GM23338 (cell line): ENCODE results near the gene RSPH1. TPM values are rescaled to one million over a fixed set of nuclear protein-coding genes. Genes with fewer than 3 reads are reported as not detected.

ENCODE experiments used
- ATAC-seq: fragments of 200-7000 bp; cut with Tn5 transposase; 3 replicates; pipeline ENCODE4 v1.9.1; 2020
- DNase-seq: peaks from one replicate; pipeline ENCODE4 v3.0.0-alpha.2; 2015; ENCODE audit warnings: low spot score
- H2AFZ ChIP-seq: fragments of 200-600 bp; sonication (generic); 2 replicates; pipeline ENCODE4 v1.8.0; 2016; ENCODE audit warnings: antibody characterized with exemption, mild to moderate bottlenecking, moderate library complexity
- H3F3A ChIP-seq: fragments of 200-600 bp; sonication (generic); replicated peaks from 2 replicates; pipeline ENCODE4 v1.8.0; 2017; ENCODE audit warnings: antibody characterized with exemption, mixed run types, low read depth
- H3K27ac ChIP-seq: fragments of 200-600 bp; sonication (generic); 2 replicates; pipeline ENCODE4 v1.6.1; 2016; ENCODE audit warnings: low read depth
- H3K27me3 ChIP-seq: fragments of 200-600 bp; sonication (generic); 2 replicates; pipeline ENCODE4 v1.8.0; 2016; ENCODE audit warnings: mild to moderate bottlenecking, mixed run types, moderate library complexity; ENCODE audit not compliant: insufficient read depth
- H3K36me3 ChIP-seq: fragments of 200-600 bp; sonication (generic); 2 replicates; pipeline ENCODE4 v1.8.0; 2016; ENCODE audit warnings: mild to moderate bottlenecking; ENCODE audit not compliant: insufficient read depth
- H3K4me1 ChIP-seq: fragments of 200-600 bp; sonication (generic); 2 replicates; pipeline ENCODE4 v1.8.0; 2016; ENCODE audit warnings: mild to moderate bottlenecking, moderate library complexity; ENCODE audit not compliant: insufficient read depth
- H3K4me2 ChIP-seq: fragments of 200-600 bp; sonication (generic); 2 replicates; pipeline ENCODE4 v1.7.1; 2017; ENCODE audit warnings: mixed run types
- H3K4me3 ChIP-seq: fragments of 200-600 bp; sonication (generic); 2 replicates; pipeline ENCODE4 v1.6.1; 2016; ENCODE audit warnings: mixed run types
- H3K79me2 ChIP-seq: fragments of 200-600 bp; sonication (generic); replicated peaks from 2 replicates; pipeline ENCODE4 v1.8.0; 2017; ENCODE audit warnings: mild to moderate bottlenecking; ENCODE audit not compliant: insufficient read depth
- H3K9me2 ChIP-seq: fragments of 200-600 bp; sonication (generic); 2 replicates; pipeline ENCODE4 v1.8.0; 2017; ENCODE audit not compliant: insufficient read depth
- H4K20me1 ChIP-seq: fragments of 200-600 bp; sonication (generic); replicated peaks from 2 replicates; pipeline ENCODE4 v1.8.0; 2017; ENCODE audit warnings: mild to moderate bottlenecking; ENCODE audit not compliant: insufficient read depth
- H3K27ac Mint-ChIP-seq: 2 replicates; pipeline ENCODE4 v1.8.0; 2020; ENCODE audit warnings: inconsistent platforms, mild to moderate bottlenecking, moderate library complexity, mixed read lengths
- H3K27me3 Mint-ChIP-seq: 3 replicates; pipeline ENCODE4 v1.8.0; 2022; ENCODE audit warnings: low read depth, mild to moderate bottlenecking, moderate library complexity, mixed read lengths, inconsistent platforms; ENCODE audit not compliant: insufficient read depth, poor library complexity
- H3K36me3 Mint-ChIP-seq: 3 replicates; pipeline ENCODE4 v1.8.0; 2021; ENCODE audit warnings: low read depth, mild to moderate bottlenecking, inconsistent platforms, moderate library complexity, mixed read lengths
- H3K4me1 Mint-ChIP-seq: 3 replicates; pipeline ENCODE4 v1.8.0; 2020; ENCODE audit warnings: mild to moderate bottlenecking, inconsistent platforms, mixed read lengths
- H3K4me3 Mint-ChIP-seq: 3 replicates; pipeline ENCODE4 v1.8.0; 2021; ENCODE audit warnings: moderate library complexity, mild to moderate bottlenecking, inconsistent platforms, mixed read lengths
- H3K9me3 Mint-ChIP-seq: 3 replicates; pipeline ENCODE4 v1.8.0; 2020; ENCODE audit warnings: moderate library complexity, mild to moderate bottlenecking, inconsistent platforms, mixed read lengths
- CREB1 ChIP-seq: fragments of 250-450 bp; sonication (Bioruptor Pico); IDR thresholded peaks from 2 replicates; pipeline ENCODE4 v1.5.0; 2020; ENCODE audit warnings: low read depth, mild to moderate bottlenecking, moderate library complexity
- CTCF ChIP-seq, 2 experiments: fragments of 200-600 bp in 1 of 2; sonication (generic) in 1 of 2; conservative IDR thresholded peaks; 2 replicates each; pipeline versions ENCODE4 v1.5.1 to v1.6.1; 2016 to 2017; ENCODE audit warnings: antibody characterized with exemption in 2 of 2, low read depth in 2 of 2, mild to moderate bottlenecking in 2 of 2, moderate library complexity in 1 of 2
- EZH2 ChIP-seq: fragments of 200-600 bp; sonication (generic); IDR thresholded peaks from one replicate; pipeline ENCODE4 v1.8.0; 2017; ENCODE audit warnings: antibody characterized with exemption, mild to moderate bottlenecking, low read depth; ENCODE audit not compliant: unreplicated experiment
- EZH2phosphoT487 ChIP-seq: fragments of 200-600 bp; sonication (generic); IDR thresholded peaks from one replicate; pipeline ENCODE4 v1.8.1; 2018; ENCODE audit warnings: antibody characterized with exemption; ENCODE audit not compliant: unreplicated experiment
- NANOG ChIP-seq: IDR thresholded peaks from 2 replicates; pipeline ENCODE4 v1.6.1; 2016; ENCODE audit warnings: antibody characterized with exemption, borderline replicate concordance
- POLR2AphosphoS5 ChIP-seq: IDR thresholded peaks from 2 replicates; pipeline ENCODE4 v1.6.1; 2016; ENCODE audit warnings: antibody characterized with exemption, low read depth
- STAT1 ChIP-seq: IDR thresholded peaks from one replicate; pipeline ENCODE4 v1.6.1; 2016; ENCODE audit warnings: antibody characterized with exemption; ENCODE audit not compliant: unreplicated experiment
- ZNF114 ChIP-seq: fragments of 250-450 bp; sonication (Bioruptor Pico); IDR thresholded peaks from 2 replicates; pipeline ENCODE4 v1.5.0; 2020; ENCODE audit warnings: mild to moderate bottlenecking, moderate library complexity
- ZNF331 ChIP-seq: fragments of 250-450 bp; sonication (Bioruptor Pico); IDR thresholded peaks from 2 replicates; pipeline ENCODE4 v1.5.0; 2020; ENCODE audit warnings: low read depth, mild to moderate bottlenecking, moderate library complexity
- ZNF462 ChIP-seq: fragments of 250-450 bp; sonication (Bioruptor Pico); IDR thresholded peaks from 2 replicates; pipeline ENCODE4 v1.5.0; 2020; ENCODE audit warnings: mild to moderate bottlenecking, moderate library complexity
- polyA plus RNA-seq: library from polyadenylated mRNA; unstranded; fragments of >200 nt; fragmentation: Nextera tagmentation; extraction: Ambion mirVana; gene quantifications from 2 replicates; pipeline ENCODE4 v1.2.1, GENCODE V29; 2016
- total RNA-seq: library from RNA; depleted of rRNA; stranded (reverse); fragments of >200 nt; shearing (Covaris generic); gene quantifications from 2 replicates; pipeline ENCODE4 v1.2.3, GENCODE V29; 2014
- TF ChIP-seq, protein P1 (sequence below): IDR thresholded peaks from one replicate; pipeline ENCODE4 v1.6.1; 2018; ENCODE audit warnings: antibody characterized with exemption; ENCODE audit not compliant: unreplicated experiment
- TF ChIP-seq, protein P2 (sequence below): IDR thresholded peaks from 2 replicates; pipeline ENCODE4 v1.6.1; 2016; ENCODE audit warnings: antibody characterized with exemption

The RSPH1 gene
- total and polyA plus RNA-seq, 2 experiments from 2014 or later, result 0.23 TPM; not detected in 1

DNA sequence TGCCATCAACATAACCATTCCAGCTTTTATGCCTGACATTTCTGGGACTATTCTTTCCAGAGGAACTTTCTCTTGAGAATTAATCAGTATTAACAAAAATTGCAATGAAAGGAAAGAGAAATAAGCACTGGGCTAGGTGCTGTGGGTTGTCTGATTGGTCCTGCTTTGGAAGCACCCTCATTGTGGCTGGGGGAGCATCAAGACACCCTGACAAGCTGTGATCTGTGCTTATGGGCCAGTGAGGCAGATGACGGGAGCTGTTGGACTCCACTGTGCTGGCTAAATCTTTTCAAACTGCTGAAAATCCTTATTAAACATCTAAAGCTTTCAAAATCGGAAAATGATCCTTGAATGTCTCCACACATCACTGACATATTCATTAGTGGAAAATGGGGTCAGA, 72.3 kb downstream of the RSPH1 start:
- no peaks in the 10 kb centered on the region for H3K36me3 Mint-ChIP-seq
- H3K4me1 Mint-ChIP-seq, result no peaks in the 10 kb centered on the region
- H3K27me3 Mint-ChIP-seq, result no peaks in the 10 kb centered on the region
- H3K4me1 ChIP-seq, result no peaks in the 10 kb centered on the region
- H3K27ac Mint-ChIP-seq, result no peak overlapping the region
- H3F3A ChIP-seq, result no peaks in the 10 kb centered on the region
- H3K27ac ChIP-seq, result no peak overlapping the region
- ATAC-seq (no peak), DNase-seq (no peak)
- TF ChIP-seq STAT1, result no peak
- TF ChIP-seq CREB1, result no peak
- no peak for TF ChIP-seq ZNF462 (CRISPR knock-in tag)
- TF ChIP-seq, protein P1, sequence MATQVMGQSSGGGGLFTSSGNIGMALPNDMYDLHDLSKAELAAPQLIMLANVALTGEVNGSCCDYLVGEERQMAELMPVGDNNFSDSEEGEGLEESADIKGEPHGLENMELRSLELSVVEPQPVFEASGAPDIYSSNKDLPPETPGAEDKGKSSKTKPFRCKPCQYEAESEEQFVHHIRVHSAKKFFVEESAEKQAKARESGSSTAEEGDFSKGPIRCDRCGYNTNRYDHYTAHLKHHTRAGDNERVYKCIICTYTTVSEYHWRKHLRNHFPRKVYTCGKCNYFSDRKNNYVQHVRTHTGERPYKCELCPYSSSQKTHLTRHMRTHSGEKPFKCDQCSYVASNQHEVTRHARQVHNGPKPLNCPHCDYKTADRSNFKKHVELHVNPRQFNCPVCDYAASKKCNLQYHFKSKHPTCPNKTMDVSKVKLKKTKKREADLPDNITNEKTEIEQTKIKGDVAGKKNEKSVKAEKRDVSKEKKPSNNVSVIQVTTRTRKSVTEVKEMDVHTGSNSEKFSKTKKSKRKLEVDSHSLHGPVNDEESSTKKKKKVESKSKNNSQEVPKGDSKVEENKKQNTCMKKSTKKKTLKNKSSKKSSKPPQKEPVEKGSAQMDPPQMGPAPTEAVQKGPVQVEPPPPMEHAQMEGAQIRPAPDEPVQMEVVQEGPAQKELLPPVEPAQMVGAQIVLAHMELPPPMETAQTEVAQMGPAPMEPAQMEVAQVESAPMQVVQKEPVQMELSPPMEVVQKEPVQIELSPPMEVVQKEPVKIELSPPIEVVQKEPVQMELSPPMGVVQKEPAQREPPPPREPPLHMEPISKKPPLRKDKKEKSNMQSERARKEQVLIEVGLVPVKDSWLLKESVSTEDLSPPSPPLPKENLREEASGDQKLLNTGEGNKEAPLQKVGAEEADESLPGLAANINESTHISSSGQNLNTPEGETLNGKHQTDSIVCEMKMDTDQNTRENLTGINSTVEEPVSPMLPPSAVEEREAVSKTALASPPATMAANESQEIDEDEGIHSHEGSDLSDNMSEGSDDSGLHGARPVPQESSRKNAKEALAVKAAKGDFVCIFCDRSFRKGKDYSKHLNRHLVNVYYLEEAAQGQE, result no peak
- TF ChIP-seq POLR2AphosphoS5, result no peak
- no peak for TF ChIP-seq EZH2
- no peak for TF ChIP-seq ZNF114 (CRISPR knock-in tag)
- TF ChIP-seq, protein P2, sequence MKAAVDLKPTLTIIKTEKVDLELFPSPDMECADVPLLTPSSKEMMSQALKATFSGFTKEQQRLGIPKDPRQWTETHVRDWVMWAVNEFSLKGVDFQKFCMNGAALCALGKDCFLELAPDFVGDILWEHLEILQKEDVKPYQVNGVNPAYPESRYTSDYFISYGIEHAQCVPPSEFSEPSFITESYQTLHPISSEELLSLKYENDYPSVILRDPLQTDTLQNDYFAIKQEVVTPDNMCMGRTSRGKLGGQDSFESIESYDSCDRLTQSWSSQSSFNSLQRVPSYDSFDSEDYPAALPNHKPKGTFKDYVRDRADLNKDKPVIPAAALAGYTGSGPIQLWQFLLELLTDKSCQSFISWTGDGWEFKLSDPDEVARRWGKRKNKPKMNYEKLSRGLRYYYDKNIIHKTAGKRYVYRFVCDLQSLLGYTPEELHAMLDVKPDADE, result no peak
- no peak for TF ChIP-seq EZH2phosphoT487
- no peak for TF ChIP-seq NANOG
- TF ChIP-seq ZNF331 (CRISPR knock-in tag), result no peak
- TF ChIP-seq CTCF (conservative IDR thresholded peaks at IDR 0.05; ENCODE audit: low read depth in 2 of 2), result no peak
- no peaks in the 10 kb centered on the region for H3K27me3 ChIP-seq
- H3K9me3 Mint-ChIP-seq, result peaks cover 6% of the 10 kb centered on the region; the same call in 1 of the 3 replicates
- H3K4me3 ChIP-seq, result no peak overlapping the region
- H3K36me3 ChIP-seq, result no peaks in the 10 kb centered on the region
- no peaks in the 10 kb centered on the region for H3K9me2 ChIP-seq
- no peaks in the 10 kb centered on the region for H3K79me2 ChIP-seq
- no peak overlapping the region for H3K4me2 ChIP-seq
- no peaks in the 10 kb centered on the region for H4K20me1 ChIP-seq
- H3K4me3 Mint-ChIP-seq, result no peak overlapping the region
- no peak overlapping the region for H2AFZ ChIP-seq
